Measurements from ENCODE around the gene CTSL. TPM values are rescaled to one million over a fixed set of nuclear protein-coding genes. Genes with fewer than 3 reads are reported as not detected.

CTSL gene
- total and polyA plus RNA-seq, 2 of the 13 experiments (the other 11 are each of a cell fraction or from before 2014, with no cell fraction given) = 78.1 to 113 TPM

- TF ChIP-seq, protein P1, sequence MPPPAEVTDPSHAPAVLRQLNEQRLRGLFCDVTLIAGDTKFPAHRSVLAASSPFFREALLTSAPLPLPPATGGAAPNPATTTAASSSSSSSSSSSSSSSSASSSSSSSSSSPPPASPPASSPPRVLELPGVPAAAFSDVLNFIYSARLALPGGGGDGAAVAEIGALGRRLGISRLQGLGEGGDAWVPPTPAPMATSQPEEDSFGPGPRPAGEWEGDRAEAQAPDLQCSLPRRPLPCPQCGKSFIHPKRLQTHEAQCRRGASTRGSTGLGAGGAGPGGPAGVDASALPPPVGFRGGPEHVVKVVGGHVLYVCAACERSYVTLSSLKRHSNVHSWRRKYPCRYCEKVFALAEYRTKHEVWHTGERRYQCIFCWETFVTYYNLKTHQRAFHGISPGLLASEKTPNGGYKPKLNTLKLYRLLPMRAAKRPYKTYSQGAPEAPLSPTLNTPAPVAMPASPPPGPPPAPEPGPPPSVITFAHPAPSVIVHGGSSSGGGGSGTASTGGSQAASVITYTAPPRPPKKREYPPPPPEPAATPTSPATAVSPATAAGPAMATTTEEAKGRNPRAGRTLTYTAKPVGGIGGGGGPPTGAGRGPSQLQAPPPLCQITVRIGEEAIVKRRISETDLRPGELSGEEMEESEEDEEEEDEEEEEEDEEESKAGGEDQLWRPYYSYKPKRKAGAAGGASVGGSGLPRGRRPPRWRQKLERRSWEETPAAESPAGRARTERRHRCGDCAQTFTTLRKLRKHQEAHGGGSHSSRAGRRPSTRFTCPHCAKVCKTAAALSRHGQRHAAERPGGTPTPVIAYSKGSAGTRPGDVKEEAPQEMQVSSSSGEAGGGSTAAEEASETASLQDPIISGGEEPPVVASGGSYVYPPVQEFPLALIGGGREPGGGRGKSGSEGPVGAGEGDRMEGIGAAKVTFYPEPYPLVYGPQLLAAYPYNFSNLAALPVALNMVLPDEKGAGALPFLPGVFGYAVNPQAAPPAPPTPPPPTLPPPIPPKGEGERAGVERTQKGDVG (CRISPR knock-in tag; IDR thresholded peaks at IDR 0.05; ENCODE audit: borderline replicate concordance) = no peak
- no peak for TF ChIP-seq PCBP1 (IDR thresholded peaks at IDR 0.05; ENCODE audit: borderline replicate concordance, low read depth, low read length)
- TF ChIP-seq, protein P2, sequence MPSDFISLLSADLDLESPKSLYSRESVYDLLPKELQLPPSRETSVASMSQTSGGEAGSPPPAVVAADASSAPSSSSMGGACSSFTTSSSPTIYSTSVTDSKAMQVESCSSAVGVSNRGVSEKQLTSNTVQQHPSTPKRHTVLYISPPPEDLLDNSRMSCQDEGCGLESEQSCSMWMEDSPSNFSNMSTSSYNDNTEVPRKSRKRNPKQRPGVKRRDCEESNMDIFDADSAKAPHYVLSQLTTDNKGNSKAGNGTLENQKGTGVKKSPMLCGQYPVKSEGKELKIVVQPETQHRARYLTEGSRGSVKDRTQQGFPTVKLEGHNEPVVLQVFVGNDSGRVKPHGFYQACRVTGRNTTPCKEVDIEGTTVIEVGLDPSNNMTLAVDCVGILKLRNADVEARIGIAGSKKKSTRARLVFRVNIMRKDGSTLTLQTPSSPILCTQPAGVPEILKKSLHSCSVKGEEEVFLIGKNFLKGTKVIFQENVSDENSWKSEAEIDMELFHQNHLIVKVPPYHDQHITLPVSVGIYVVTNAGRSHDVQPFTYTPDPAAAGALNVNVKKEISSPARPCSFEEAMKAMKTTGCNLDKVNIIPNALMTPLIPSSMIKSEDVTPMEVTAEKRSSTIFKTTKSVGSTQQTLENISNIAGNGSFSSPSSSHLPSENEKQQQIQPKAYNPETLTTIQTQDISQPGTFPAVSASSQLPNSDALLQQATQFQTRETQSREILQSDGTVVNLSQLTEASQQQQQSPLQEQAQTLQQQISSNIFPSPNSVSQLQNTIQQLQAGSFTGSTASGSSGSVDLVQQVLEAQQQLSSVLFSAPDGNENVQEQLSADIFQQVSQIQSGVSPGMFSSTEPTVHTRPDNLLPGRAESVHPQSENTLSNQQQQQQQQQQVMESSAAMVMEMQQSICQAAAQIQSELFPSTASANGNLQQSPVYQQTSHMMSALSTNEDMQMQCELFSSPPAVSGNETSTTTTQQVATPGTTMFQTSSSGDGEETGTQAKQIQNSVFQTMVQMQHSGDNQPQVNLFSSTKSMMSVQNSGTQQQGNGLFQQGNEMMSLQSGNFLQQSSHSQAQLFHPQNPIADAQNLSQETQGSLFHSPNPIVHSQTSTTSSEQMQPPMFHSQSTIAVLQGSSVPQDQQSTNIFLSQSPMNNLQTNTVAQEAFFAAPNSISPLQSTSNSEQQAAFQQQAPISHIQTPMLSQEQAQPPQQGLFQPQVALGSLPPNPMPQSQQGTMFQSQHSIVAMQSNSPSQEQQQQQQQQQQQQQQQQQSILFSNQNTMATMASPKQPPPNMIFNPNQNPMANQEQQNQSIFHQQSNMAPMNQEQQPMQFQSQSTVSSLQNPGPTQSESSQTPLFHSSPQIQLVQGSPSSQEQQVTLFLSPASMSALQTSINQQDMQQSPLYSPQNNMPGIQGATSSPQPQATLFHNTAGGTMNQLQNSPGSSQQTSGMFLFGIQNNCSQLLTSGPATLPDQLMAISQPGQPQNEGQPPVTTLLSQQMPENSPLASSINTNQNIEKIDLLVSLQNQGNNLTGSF (CRISPR knock-in tag; IDR thresholded peaks at IDR 0.05) = no peak
- TF ChIP-seq MEIS1 (CRISPR knock-in tag; IDR thresholded peaks at IDR 0.05; ENCODE audit: borderline replicate concordance) = no peak
- no peak for TF ChIP-seq ZMAT3 (CRISPR knock-in tag; conservative IDR thresholded peaks at IDR 0.05)
These were observed 23.9 kb upstream of the CTSL start (continued) for GRCh38 chr9:87701931-87702421.
